HG03442 (cell line): Measurements from ENCODE around the gene MYG1.
"Not testable (repeated sequence)": the region's sequence is repeated elsewhere in the genome, so short reads cannot be mapped to it uniquely, and the experiment has no call there.

Experiments used
- ATAC-seq: cut with Tn5 transposase; IDR thresholded peaks from one replicate; pipeline ENCODE4 v1.9.1; 2021; ENCODE audit warnings: mild to moderate bottlenecking, moderate library complexity; ENCODE audit not compliant: unreplicated experiment

The MYG1 gene

GRCh38 chr12:53325511-53326061 lies 26.1 kb downstream of the MYG1 start:
- no peak for ATAC-seq

GRCh38 chr12:53326460-53327185 lies 27.1 kb downstream of the MYG1 start:
- ATAC-seq = no peak

GRCh38 chr12:53327435-53328042 lies 28.0 kb downstream of the MYG1 start:
- no peak for ATAC-seq

GRCh38 chr12:53328043-53328435 lies 28.5 kb downstream of the MYG1 start:
- no peak for ATAC-seq

- ATAC-seq = no peak
Observed at GRCh38 chr12:53330671-53331070, 31.2 kb downstream of the MYG1 start.

- not testable (repeated sequence) for ATAC-seq
Observed at GRCh38 chr12:53332339-53332738, 32.8 kb downstream of the MYG1 start.

GRCh38 chr12:53332744-53333143 lies 33.2 kb downstream of the MYG1 start:
- no peak for ATAC-seq

- no peak for ATAC-seq
Observed at GRCh38 chr12:53333289-53333688, 33.8 kb downstream of the MYG1 start.

GRCh38 chr12:53333845-53334244 lies 34.4 kb downstream of the MYG1 start:
- no peak for ATAC-seq

GRCh38 chr12:53334822-53335221 lies 35.3 kb downstream of the MYG1 start:
- ATAC-seq = no peak

GRCh38 chr12:53336181-53336681 lies 36.7 kb downstream of the MYG1 start, which contains the start of gene SP7:
Gene SP7, minus strand, starts transcription at chr12:53336354. Its CDS starts 708 bp downstream, at chr12:53335646.
- ATAC-seq = no peak

- no peak for ATAC-seq
Observed at GRCh38 chr12:53338017-53338416, 38.5 kb downstream of the MYG1 start.

- no peak for ATAC-seq
Observed at GRCh38 chr12:53338916-53339315, 39.4 kb downstream of the MYG1 start.

GRCh38 chr12:53340398-53340797 lies 40.9 kb downstream of the MYG1 start:
- ATAC-seq = no peak

- no peak for ATAC-seq
Observed at GRCh38 chr12:53343449-53343848, 44.0 kb downstream of the MYG1 start.

- no peak for ATAC-seq
Observed at GRCh38 chr12:53343969-53344368, 44.5 kb downstream of the MYG1 start.

GRCh38 chr12:53344487-53344823 lies 45.0 kb downstream of the MYG1 start:
- peak; percentile 4 for ATAC-seq

GRCh38 chr12:53344824-53345485 lies 45.5 kb downstream of the MYG1 start:
- ATAC-seq = peak; percentile 55

GRCh38 chr12:53345486-53346188 lies 46.1 kb downstream of the MYG1 start:
- no peak for ATAC-seq

- no peak for ATAC-seq
Observed at GRCh38 chr12:53346491-53346890, 47.0 kb downstream of the MYG1 start.

GRCh38 chr12:53347905-53348304 lies 48.4 kb downstream of the MYG1 start:
- no peak for ATAC-seq
